K562 (cell line): ENCODE results near the gene ZEB2. TPM values are rescaled to one million over a fixed set of nuclear protein-coding genes. Genes with fewer than 3 reads are reported as not detected.

Experiments
- ATF7 ChIP-seq: fragments of 450-650 bp; IDR thresholded peaks from 2 replicates; pipeline ENCODE4 v1.7.1; 2014; ENCODE audit warnings: mild to moderate bottlenecking, moderate library complexity
- CHD1 ChIP-seq: fragments of 200-600 bp; sonication (generic); IDR thresholded peaks from one replicate; pipeline ENCODE4 v1.6.1; 2012; ENCODE audit warnings: mild to moderate bottlenecking, moderate library complexity, low read length, inconsistent platforms
- DLX4 ChIP-seq: fragments of 250-450 bp; sonication (Bioruptor Pico); IDR thresholded peaks from 2 replicates; pipeline ENCODE4 v1.6.1; 2021; ENCODE audit warnings: mild to moderate bottlenecking
- GTF2A2 ChIP-seq: IDR thresholded peaks from 2 replicates; pipeline ENCODE4 v1.6.1; 2016; ENCODE audit warnings: mild to moderate bottlenecking, missing genetic modification characterization, missing compliant biosample characterization
- NR2C2 ChIP-seq, 2 experiments: fragments of 200-800 bp in 1 of 2; sonication (Bioruptor generic) in 1 of 2; sonication (generic) in 1 of 2; formaldehyde crosslinking in 1 of 2; IDR thresholded peaks; 2 replicates each; pipeline versions ENCODE4 v1.6.1 to v1.8.0; 2016 to 2022; ENCODE audit warnings: mild to moderate bottlenecking in 1 of 2, missing compliant biosample characterization in 1 of 2, missing genetic modification characterization in 1 of 2, missing genetic modification reagents in 1 of 2
- PHF8 ChIP-seq: fragments of 200-600 bp; sonication (generic); IDR thresholded peaks from 2 replicates; pipeline ENCODE4 v1.6.1; 2012; ENCODE audit warnings: mixed run types, mild to moderate bottlenecking, inconsistent platforms, low read length, moderate library complexity, borderline replicate concordance
- PTRF ChIP-seq: fragments of 450-650 bp; IDR thresholded peaks from 2 replicates; pipeline ENCODE4 v1.6.1; 2016; ENCODE audit warnings: mild to moderate bottlenecking, missing genetic modification characterization, missing compliant biosample characterization
- SFPQ ChIP-seq: fragments of 200-400 bp; formaldehyde crosslinking; IDR thresholded peaks from 2 replicates; pipeline ENCODE4 v1.6.1; 2017; ENCODE audit warnings: mild to moderate bottlenecking, low read depth, low read length, moderate library complexity
- SLC30A9 ChIP-seq: fragments of 250-450 bp; sonication (Bioruptor Pico); IDR thresholded peaks from 2 replicates; pipeline ENCODE4 v1.8.0; 2022; ENCODE audit warnings: mild to moderate bottlenecking, moderate library complexity
- U2AF2 ChIP-seq: fragments of 200-400 bp; formaldehyde crosslinking; optimal IDR thresholded peaks from 2 replicates; pipeline ENCODE3; 2017; ENCODE audit warnings: low read depth, mild to moderate bottlenecking, low read length
- YY1 ChIP-seq, 3 experiments: IDR thresholded peaks; 2 replicates each; pipeline ENCODE4 v1.6.1; 2011; ENCODE audit warnings: low read length in 2 of 3, mild to moderate bottlenecking in 2 of 3, moderate library complexity in 2 of 3, borderline replicate concordance in 1 of 3, control low read depth in 1 of 3, low read depth in 1 of 3; ENCODE audit not compliant: insufficient read depth in 3 of 3, insufficient replicate concordance in 2 of 3, control insufficient read depth in 1 of 3, insufficient read length in 1 of 3; ENCODE audit errors: extremely low read depth in 1 of 3
- ZNF184 ChIP-seq: sonication (generic); formaldehyde crosslinking; IDR thresholded peaks from 2 replicates; pipeline ENCODE4 v1.5.0; 2020; ENCODE audit warnings: missing genetic modification reagents
- ZNF282 ChIP-seq: sonication (generic); formaldehyde crosslinking; IDR thresholded peaks from 2 replicates; pipeline ENCODE4 v1.8.1; 2023; ENCODE audit warnings: missing genetic modification reagents
- polyA plus RNA-seq, 8 experiments: library from polyadenylated mRNA; depleted of rRNA in 4 of 8; stranded (reverse) in 5 of 8; unstranded in 3 of 8; fragments of >200 nt; fragmentation: Nextera tagmentation in 2 of 8; fragmentation: Illumina TruSeq in 1 of 8; extraction: Ambion mirVana in 2 of 8; extraction: Trizol in 1 of 8; gene quantifications; 2 replicates each; pipeline versions ENCODE4 v1.2.1 to v1.2.3, GENCODE V29; 2011 to 2014; ENCODE audit warnings: inconsistent platforms in 1 of 8, missing spikeins in 1 of 8
- total RNA-seq, 7 experiments: library from RNA; depleted of rRNA in 6 of 7; stranded (reverse); fragments of >200 nt in 6 of 7; fragmentation: Illumina TruSeq in 2 of 7; extraction: Trizol in 2 of 7; gene quantifications; 2 replicates each; pipeline versions ENCODE4 v1.2.1 to v1.2.3, GENCODE V29; 2011 to 2021; ENCODE audit warnings: low replicate concordance in 1 of 7
- TF ChIP-seq, protein P1 (sequence below), 2 experiments: fragments of 450-650 bp; IDR thresholded peaks; 2 replicates each; pipeline ENCODE4 v1.6.1; 2018; ENCODE audit warnings: mild to moderate bottlenecking in 2 of 2, low read depth in 1 of 2; ENCODE audit not compliant: partially characterized antibody in 2 of 2
- TF ChIP-seq, protein P2 (sequence below): fragments of 450-650 bp; conservative IDR thresholded peaks from 2 replicates; pipeline ENCODE4 v1.6.1; 2016; ENCODE audit warnings: missing genetic modification characterization, low read depth, mild to moderate bottlenecking, missing compliant biosample characterization, moderate library complexity
- TF ChIP-seq, protein P3 (sequence below): fragments of 450-650 bp; formaldehyde crosslinking; IDR thresholded peaks from 2 replicates; pipeline ENCODE4 v1.4.0; 2022; ENCODE audit warnings: missing genetic modification characterization

ZEB2 gene
- total and polyA plus RNA-seq, 9 of the 15 experiments (the other 6 are each of a cell fraction or from before 2014, with no cell fraction given) = 15.1 to 113 (median 72.3) TPM

- TF ChIP-seq, protein P1, sequence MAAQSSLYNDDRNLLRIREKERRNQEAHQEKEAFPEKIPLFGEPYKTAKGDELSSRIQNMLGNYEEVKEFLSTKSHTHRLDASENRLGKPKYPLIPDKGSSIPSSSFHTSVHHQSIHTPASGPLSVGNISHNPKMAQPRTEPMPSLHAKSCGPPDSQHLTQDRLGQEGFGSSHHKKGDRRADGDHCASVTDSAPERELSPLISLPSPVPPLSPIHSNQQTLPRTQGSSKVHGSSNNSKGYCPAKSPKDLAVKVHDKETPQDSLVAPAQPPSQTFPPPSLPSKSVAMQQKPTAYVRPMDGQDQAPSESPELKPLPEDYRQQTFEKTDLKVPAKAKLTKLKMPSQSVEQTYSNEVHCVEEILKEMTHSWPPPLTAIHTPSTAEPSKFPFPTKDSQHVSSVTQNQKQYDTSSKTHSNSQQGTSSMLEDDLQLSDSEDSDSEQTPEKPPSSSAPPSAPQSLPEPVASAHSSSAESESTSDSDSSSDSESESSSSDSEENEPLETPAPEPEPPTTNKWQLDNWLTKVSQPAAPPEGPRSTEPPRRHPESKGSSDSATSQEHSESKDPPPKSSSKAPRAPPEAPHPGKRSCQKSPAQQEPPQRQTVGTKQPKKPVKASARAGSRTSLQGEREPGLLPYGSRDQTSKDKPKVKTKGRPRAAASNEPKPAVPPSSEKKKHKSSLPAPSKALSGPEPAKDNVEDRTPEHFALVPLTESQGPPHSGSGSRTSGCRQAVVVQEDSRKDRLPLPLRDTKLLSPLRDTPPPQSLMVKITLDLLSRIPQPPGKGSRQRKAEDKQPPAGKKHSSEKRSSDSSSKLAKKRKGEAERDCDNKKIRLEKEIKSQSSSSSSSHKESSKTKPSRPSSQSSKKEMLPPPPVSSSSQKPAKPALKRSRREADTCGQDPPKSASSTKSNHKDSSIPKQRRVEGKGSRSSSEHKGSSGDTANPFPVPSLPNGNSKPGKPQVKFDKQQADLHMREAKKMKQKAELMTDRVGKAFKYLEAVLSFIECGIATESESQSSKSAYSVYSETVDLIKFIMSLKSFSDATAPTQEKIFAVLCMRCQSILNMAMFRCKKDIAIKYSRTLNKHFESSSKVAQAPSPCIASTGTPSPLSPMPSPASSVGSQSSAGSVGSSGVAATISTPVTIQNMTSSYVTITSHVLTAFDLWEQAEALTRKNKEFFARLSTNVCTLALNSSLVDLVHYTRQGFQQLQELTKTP (IDR thresholded peaks at IDR 0.05; ENCODE audit: low read depth in 1 of 2, partially characterized antibody in 2 of 2) = no peak
- TF ChIP-seq ATF7 (no peak), SLC30A9 (CRISPR knock-in tag) (no peak), YY1 (IDR thresholded peaks at IDR 0.05; ENCODE audit: borderline replicate concordance in 1 of 3, control insufficient read depth in 1 of 3, extremely low read depth in 1 of 3, insufficient read depth in 3 of 3, insufficient read length in 1 of 3, insufficient replicate concordance in 2 of 3, low read depth in 1 of 3, low read length in 2 of 3) (peak; percentile 43 to 75 (median 50)), GTF2A2 (tag) (no peak), U2AF2 (no peak), ZNF282 (no peak), DLX4 (CRISPR knock-in tag) (no peak), NR2C2 (CRISPR knock-in tag; IDR thresholded peaks at IDR 0.05) (no peak), NR2C2 (tag; IDR thresholded peaks at IDR 0.05) (no peak), PTRF (tag) (no peak), SFPQ (no peak), CHD1 (peak; percentile 86), ZNF184 (no peak), PHF8 (peak; percentile 32; the same call in 1 of the 2 replicates)
- TF ChIP-seq, protein P2, sequence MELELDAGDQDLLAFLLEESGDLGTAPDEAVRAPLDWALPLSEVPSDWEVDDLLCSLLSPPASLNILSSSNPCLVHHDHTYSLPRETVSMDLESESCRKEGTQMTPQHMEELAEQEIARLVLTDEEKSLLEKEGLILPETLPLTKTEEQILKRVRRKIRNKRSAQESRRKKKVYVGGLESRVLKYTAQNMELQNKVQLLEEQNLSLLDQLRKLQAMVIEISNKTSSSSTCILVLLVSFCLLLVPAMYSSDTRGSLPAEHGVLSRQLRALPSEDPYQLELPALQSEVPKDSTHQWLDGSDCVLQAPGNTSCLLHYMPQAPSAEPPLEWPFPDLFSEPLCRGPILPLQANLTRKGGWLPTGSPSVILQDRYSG (tag) = no peak
- TF ChIP-seq, protein P3, sequence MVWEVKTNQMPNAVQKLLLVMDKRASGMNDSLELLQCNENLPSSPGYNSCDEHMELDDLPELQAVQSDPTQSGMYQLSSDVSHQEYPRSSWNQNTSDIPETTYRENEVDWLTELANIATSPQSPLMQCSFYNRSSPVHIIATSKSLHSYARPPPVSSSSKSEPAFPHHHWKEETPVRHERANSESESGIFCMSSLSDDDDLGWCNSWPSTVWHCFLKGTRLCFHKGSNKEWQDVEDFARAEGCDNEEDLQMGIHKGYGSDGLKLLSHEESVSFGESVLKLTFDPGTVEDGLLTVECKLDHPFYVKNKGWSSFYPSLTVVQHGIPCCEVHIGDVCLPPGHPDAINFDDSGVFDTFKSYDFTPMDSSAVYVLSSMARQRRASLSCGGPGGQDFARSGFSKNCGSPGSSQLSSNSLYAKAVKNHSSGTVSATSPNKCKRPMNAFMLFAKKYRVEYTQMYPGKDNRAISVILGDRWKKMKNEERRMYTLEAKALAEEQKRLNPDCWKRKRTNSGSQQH (CRISPR knock-in tag) = no peak
Observed at GRCh38 chr2:144516981-144517865, 2.7 kb downstream of the ZEB2 start (continued).
